ENCODE data around the gene TNS1. TPM values are rescaled to one million over a fixed set of nuclear protein-coding genes. Genes with fewer than 3 reads are reported as not detected.

The TNS1 gene
- polyA plus RNA-seq, 3 donors, result 0.26 to 1.6 (median 1.5) TPM

DNA sequence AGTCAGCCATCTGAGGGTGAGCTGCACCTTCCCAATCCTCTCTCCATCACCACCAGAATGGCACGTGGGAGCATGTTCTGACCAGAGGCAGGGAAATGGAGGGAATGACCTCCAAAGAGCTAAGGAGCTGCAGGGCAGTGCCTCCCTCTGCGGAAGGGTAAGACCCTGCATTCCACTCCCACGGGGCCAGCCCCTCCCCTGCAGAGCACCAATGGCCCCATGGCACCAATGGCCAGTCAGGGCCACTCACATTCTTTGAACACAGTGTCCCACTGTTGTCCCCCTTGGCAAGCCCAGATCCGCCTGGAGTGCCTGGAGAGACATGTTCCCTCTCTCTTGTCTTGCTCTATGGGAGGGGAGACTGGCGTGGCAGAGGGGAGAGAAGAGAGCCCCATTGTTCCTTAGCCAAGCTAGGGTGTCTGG is 164.4 kb downstream of the TNS1 start:
- H3K36me3 ChIP-seq (replicated peaks in 1 of 2; ENCODE audit: control insufficient read depth in 1 of 2, insufficient read depth in 2 of 2, low read length in 2 of 2), result peaks cover 0 to 8% of the 10 kb centered on the region in 2 donors
- H3K4me3 ChIP-seq (replicated peaks in 1 of 3; ENCODE audit: low read depth in 2 of 3, low read length in 3 of 3), result no peak overlapping the region
- Mint-ChIP-seq H3K36me3 (peaks cover 10 to 13% of the 10 kb centered on the region in 2 donors), H3K27ac (no peak overlapping the region), H3K27me3 (ENCODE audit: low read depth in 3 of 3) (peaks cover 0 to 2% (median 0%) of the 10 kb centered on the region in 3 donors), H3K4me1 (peaks cover 19% of the 10 kb centered on the region), H3K4me3 (no peak overlapping the region), H3K9me3 (peaks cover 0 to 3% (median 0%) of the 10 kb centered on the region in 7 donors)
- H3K4me1 ChIP-seq (ENCODE audit: control insufficient read depth in 1 of 2, insufficient read depth in 2 of 2, low read length in 2 of 2), result peaks cover 14 to 21% of the 10 kb centered on the region in 2 donors
- TF ChIP-seq, protein P1, sequence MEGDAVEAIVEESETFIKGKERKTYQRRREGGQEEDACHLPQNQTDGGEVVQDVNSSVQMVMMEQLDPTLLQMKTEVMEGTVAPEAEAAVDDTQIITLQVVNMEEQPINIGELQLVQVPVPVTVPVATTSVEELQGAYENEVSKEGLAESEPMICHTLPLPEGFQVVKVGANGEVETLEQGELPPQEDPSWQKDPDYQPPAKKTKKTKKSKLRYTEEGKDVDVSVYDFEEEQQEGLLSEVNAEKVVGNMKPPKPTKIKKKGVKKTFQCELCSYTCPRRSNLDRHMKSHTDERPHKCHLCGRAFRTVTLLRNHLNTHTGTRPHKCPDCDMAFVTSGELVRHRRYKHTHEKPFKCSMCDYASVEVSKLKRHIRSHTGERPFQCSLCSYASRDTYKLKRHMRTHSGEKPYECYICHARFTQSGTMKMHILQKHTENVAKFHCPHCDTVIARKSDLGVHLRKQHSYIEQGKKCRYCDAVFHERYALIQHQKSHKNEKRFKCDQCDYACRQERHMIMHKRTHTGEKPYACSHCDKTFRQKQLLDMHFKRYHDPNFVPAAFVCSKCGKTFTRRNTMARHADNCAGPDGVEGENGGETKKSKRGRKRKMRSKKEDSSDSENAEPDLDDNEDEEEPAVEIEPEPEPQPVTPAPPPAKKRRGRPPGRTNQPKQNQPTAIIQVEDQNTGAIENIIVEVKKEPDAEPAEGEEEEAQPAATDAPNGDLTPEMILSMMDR (IDR thresholded peaks at IDR 0.05), result no peak
- no peaks in the 10 kb centered on the region for H4K20me1 ChIP-seq (ENCODE audit: insufficient read depth, low read length)
- H2AFZ ChIP-seq (ENCODE audit: insufficient read depth, low read depth, low read length, poor library complexity, severe bottlenecking), result no peak overlapping the region
- no peaks in the 10 kb centered on the region for H3K9me3 ChIP-seq (replicated peaks in 1 of 2; ENCODE audit: control insufficient read depth in 1 of 2, insufficient read depth in 1 of 2, low read length in 2 of 2)
- intact Hi-C loops (cut with micrococcal nuclease), result no loop called here
- no peaks in the 10 kb centered on the region for H3K79me2 ChIP-seq (ENCODE audit: insufficient read depth, low read length)
- H3K27ac ChIP-seq (ENCODE audit: low read depth in 1 of 2, low read length in 2 of 2), result no peak overlapping the region
- no peak overlapping the region for H3K4me2 ChIP-seq (replicated peaks; ENCODE audit: extremely low read depth, low read length, poor library complexity, severe bottlenecking)
- no peak overlapping the region for H3K9ac ChIP-seq (ENCODE audit: insufficient read depth, low read length, poor library complexity, severe bottlenecking)
- WGBS (ENCODE audit: insufficient coverage), result 100% methylated on average over 2 of the region's 5 CpGs
- no peaks in the 10 kb centered on the region for H3K27me3 ChIP-seq (ENCODE audit: control insufficient read depth in 2 of 2, insufficient read depth in 2 of 2, low read length in 2 of 2)
- no peak for DNase-seq

DNA sequence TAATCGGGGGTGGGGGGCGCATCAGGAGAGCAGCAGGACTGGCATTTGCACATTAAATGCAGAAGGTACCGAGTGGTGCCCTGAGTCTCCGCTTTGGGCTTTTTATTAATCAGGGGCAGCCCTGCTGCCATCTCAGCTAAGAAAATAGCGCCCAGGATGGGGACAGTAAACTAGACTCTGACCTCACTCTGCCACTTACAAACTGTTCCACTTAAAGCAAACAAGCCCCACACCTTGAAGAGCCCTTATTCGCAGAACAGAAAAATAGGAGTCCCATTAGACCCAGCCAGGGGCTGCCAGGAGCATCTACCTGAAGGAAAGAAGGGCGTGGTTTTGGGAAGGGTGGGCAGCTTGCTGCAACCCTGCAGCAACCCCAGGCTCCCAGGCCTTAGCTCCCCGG is 165.3 kb downstream of the TNS1 start:
- TF ChIP-seq, protein P1 (IDR thresholded peaks at IDR 0.05), result no peak
- intact Hi-C loops (cut with micrococcal nuclease), result no loop called here
- Mint-ChIP-seq H3K4me1 (peaks cover 19% of the 10 kb centered on the region), H3K9me3 (peaks cover 0 to 3% (median 0%) of the 10 kb centered on the region in 7 donors), H3K4me3 (no peak overlapping the region), H3K27me3 (ENCODE audit: low read depth in 3 of 3) (peaks cover 0 to 3% (median 2%) of the 10 kb centered on the region in 3 donors), H3K27ac (no peak overlapping the region), H3K36me3 (peaks cover 10 to 20% of the 10 kb centered on the region in 2 donors)
- no peaks in the 10 kb centered on the region for H4K20me1 ChIP-seq (ENCODE audit: insufficient read depth, low read length)
- peaks cover 14 to 21% of the 10 kb centered on the region in 2 donors for H3K4me1 ChIP-seq (ENCODE audit: control insufficient read depth in 1 of 2, insufficient read depth in 2 of 2, low read length in 2 of 2)
- 93% methylated on average over 5 of the region's 8 CpGs for WGBS (ENCODE audit: insufficient coverage)
- no peaks in the 10 kb centered on the region for H3K79me2 ChIP-seq (ENCODE audit: insufficient read depth, low read length)
- no peak overlapping the region for H3K4me3 ChIP-seq (replicated peaks in 1 of 3; ENCODE audit: low read depth in 2 of 3, low read length in 3 of 3)
- no peak overlapping the region for H3K9ac ChIP-seq (ENCODE audit: insufficient read depth, low read length, poor library complexity, severe bottlenecking)
- no peak overlapping the region for H3K27ac ChIP-seq (ENCODE audit: low read depth in 1 of 2, low read length in 2 of 2)
- peaks cover 0 to 15% of the 10 kb centered on the region in 2 donors for H3K36me3 ChIP-seq (replicated peaks in 1 of 2; ENCODE audit: control insufficient read depth in 1 of 2, insufficient read depth in 2 of 2, low read length in 2 of 2)
- H2AFZ ChIP-seq (ENCODE audit: insufficient read depth, low read depth, low read length, poor library complexity, severe bottlenecking), result no peak overlapping the region
- no peak overlapping the region for H3K4me2 ChIP-seq (replicated peaks; ENCODE audit: extremely low read depth, low read length, poor library complexity, severe bottlenecking)
- H3K9me3 ChIP-seq (replicated peaks in 1 of 2; ENCODE audit: control insufficient read depth in 1 of 2, insufficient read depth in 1 of 2, low read length in 2 of 2), result no peaks in the 10 kb centered on the region
- no peak for DNase-seq
- H3K27me3 ChIP-seq (ENCODE audit: control insufficient read depth in 2 of 2, insufficient read depth in 2 of 2, low read length in 2 of 2), result no peaks in the 10 kb centered on the region

All from CD14-positive monocyte (primary cell).